Osteocyte (in vitro differentiated cells): Measurements from ENCODE around the gene DMPK. TPM values are rescaled to one million over a fixed set of nuclear protein-coding genes. Genes with fewer than 3 reads are reported as not detected.
"Not testable (repeated sequence)": the region's sequence is repeated elsewhere in the genome, so short reads cannot be mapped to it uniquely, and the experiment has no call there.

Experiments used
- DNase-seq: peaks from one replicate; pipeline ENCODE4 v3.0.0; 2021; ENCODE audit warnings: mixed read lengths; ENCODE audit not compliant: unreplicated experiment; ENCODE audit errors: extremely low spot score
- H3K27ac Mint-ChIP-seq: one replicate; pipeline ENCODE4 v1.8.0; 2021; ENCODE audit warnings: mild to moderate bottlenecking, mixed read lengths; ENCODE audit not compliant: unreplicated experiment
- H3K27me3 Mint-ChIP-seq: one replicate; pipeline ENCODE4 v1.8.0; 2021; ENCODE audit warnings: mixed read lengths; ENCODE audit not compliant: unreplicated experiment
- H3K36me3 Mint-ChIP-seq: one replicate; pipeline ENCODE4 v1.8.0; 2021; ENCODE audit warnings: mixed read lengths; ENCODE audit not compliant: unreplicated experiment
- H3K4me1 Mint-ChIP-seq: one replicate; pipeline ENCODE4 v1.8.0; 2021; ENCODE audit warnings: mixed read lengths; ENCODE audit not compliant: unreplicated experiment
- H3K4me3 Mint-ChIP-seq: one replicate; pipeline ENCODE4 v1.8.0; 2021; ENCODE audit warnings: mild to moderate bottlenecking, moderate library complexity, mixed read lengths; ENCODE audit not compliant: unreplicated experiment
- H3K9me3 Mint-ChIP-seq: one replicate; pipeline ENCODE4 v1.8.0; 2021; ENCODE audit warnings: mixed read lengths; ENCODE audit not compliant: unreplicated experiment
- total RNA-seq: library from RNA; stranded (reverse); gene quantifications from 2 replicates; pipeline ENCODE4 v1.2.1, GENCODE V29; 2021
- TF ChIP-seq, protein P1 (sequence below): fragments of 200-600 bp; sonication (generic); IDR thresholded peaks from 2 replicates; pipeline ENCODE4 v1.5.0; 2021; ENCODE audit warnings: antibody characterized with exemption, mild to moderate bottlenecking, moderate library complexity

Gene DMPK
- total RNA-seq, 1 donor from 2014 or later, result 86.9 TPM

- Mint-ChIP-seq H3K27ac (no peak overlapping the region), H3K9me3 (no peaks in the 10 kb centered on the region), H3K36me3 (no peaks in the 10 kb centered on the region), H3K27me3 (no peaks in the 10 kb centered on the region), H3K4me1 (peaks cover 14% of the 10 kb centered on the region), H3K4me3 (no peak overlapping the region)
- DNase-seq, result no peak
- TF ChIP-seq, protein P1, sequence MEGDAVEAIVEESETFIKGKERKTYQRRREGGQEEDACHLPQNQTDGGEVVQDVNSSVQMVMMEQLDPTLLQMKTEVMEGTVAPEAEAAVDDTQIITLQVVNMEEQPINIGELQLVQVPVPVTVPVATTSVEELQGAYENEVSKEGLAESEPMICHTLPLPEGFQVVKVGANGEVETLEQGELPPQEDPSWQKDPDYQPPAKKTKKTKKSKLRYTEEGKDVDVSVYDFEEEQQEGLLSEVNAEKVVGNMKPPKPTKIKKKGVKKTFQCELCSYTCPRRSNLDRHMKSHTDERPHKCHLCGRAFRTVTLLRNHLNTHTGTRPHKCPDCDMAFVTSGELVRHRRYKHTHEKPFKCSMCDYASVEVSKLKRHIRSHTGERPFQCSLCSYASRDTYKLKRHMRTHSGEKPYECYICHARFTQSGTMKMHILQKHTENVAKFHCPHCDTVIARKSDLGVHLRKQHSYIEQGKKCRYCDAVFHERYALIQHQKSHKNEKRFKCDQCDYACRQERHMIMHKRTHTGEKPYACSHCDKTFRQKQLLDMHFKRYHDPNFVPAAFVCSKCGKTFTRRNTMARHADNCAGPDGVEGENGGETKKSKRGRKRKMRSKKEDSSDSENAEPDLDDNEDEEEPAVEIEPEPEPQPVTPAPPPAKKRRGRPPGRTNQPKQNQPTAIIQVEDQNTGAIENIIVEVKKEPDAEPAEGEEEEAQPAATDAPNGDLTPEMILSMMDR, result no peak
Observed at GRCh38 chr19:45805719-45806118, 23.4 kb upstream of the DMPK start.

DNA sequence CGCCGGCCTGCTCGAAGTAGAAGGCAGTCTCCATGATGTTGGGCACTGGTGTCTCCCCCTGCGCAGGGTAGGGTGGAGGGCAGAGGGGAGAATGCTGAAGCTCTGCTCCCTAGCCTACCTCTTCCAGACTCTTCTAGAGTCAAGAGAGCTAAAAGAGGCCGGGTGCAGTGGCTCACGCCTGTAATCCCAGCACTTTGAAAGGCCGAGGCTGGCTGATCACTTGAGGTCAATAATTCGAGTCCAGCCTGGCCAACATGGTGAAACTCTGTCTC lies 22.6 kb upstream of the DMPK start:
- TF ChIP-seq, protein P1, result no peak
- Mint-ChIP-seq H3K27me3 (no peaks in the 10 kb centered on the region), H3K27ac (no peak overlapping the region), H3K36me3 (no peaks in the 10 kb centered on the region), H3K4me1 (peaks cover 9% of the 10 kb centered on the region), H3K9me3 (no peaks in the 10 kb centered on the region), H3K4me3 (no peak overlapping the region)
- DNase-seq, result no peak

DNA sequence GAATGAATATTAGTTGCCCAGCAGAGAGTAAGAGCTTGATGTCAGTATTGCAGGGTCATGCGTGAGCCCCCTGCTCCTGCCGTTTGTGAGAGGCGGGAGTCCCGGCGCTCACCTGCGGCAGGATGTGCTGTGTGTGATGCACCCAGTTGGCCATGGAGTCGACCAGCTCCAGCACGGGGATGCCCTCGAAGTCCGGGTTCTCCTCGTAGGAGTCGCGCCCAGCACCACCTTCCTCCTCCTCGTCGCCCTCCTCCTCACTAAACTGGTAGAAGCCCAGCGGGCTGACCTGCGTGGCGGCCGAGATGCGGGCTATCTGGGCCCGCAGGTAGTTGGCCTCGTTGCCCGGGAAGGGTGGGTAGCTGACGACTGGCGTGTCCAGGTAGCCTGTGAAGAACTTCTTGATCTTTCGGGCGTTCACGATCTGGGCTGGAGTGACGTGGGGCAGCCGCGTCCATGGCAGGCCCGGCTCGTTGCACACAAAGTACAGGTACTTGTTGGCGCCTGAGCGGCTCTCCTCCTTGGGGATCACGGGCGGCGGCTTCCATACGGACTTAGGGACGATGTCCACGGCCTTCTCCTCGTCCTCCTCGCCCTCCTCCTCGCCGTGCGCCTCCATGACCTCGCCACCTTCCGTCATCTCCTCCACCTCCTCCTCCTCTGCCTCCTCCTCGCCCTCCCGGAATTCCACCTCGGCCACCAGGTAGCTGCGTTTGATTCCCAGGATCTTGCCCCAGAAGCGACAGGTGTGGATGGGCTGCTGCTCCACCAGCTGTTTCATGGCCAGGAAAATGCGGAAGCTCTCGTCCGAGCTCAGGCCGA lies 22.1 kb upstream of the DMPK start:
- TF ChIP-seq, protein P1, result no peak
- no peak for DNase-seq
- Mint-ChIP-seq H3K4me3 (no peak overlapping the region), H3K27ac (no peak overlapping the region), H3K36me3 (no peaks in the 10 kb centered on the region), H3K27me3 (no peaks in the 10 kb centered on the region), H3K4me1 (peaks cover 3% of the 10 kb centered on the region), H3K9me3 (no peaks in the 10 kb centered on the region)

DNA sequence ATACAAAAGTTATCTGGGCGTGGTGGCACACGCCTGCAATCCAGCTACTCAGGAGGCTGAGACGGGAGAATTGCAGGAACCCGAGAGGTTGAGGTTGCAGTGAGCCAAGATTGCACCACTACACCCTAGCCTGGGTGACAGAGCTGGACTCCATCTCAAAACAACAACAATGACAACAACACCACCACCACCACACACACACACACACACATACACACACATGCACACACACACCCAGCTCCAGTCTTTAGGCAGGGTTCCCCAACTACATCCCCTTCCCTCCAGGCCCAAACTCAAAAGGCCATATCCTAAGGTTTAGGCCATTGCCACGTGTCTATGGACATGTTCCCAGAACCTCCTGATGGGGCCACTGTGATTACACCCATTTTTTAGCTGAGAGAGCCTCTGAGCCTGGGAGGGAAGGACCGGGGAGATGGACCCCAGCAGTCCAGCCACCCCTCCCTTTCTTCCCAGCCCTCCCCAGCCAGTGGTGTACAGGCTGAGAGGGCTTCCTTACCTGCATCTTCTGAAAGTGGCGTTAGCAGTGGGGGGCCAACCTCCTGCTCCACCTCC lies 19.4 kb upstream of the DMPK start:
- TF ChIP-seq, protein P1, result no peak
- Mint-ChIP-seq H3K9me3 (no peaks in the 10 kb centered on the region), H3K36me3 (no peaks in the 10 kb centered on the region), H3K4me1 (peaks cover 11% of the 10 kb centered on the region), H3K4me3 (no peak overlapping the region), H3K27me3 (no peaks in the 10 kb centered on the region), H3K27ac (no peak overlapping the region)
- no peak for DNase-seq

- H3K36me3 Mint-ChIP-seq, result no peaks in the 10 kb centered on the region
- peaks cover 11% of the 10 kb centered on the region for H3K4me1 Mint-ChIP-seq
- no peaks in the 10 kb centered on the region for H3K27me3 Mint-ChIP-seq
- no peak overlapping the region for H3K27ac Mint-ChIP-seq
- no peak for DNase-seq
- TF ChIP-seq, protein P1, result no peak
- no peak overlapping the region for H3K4me3 Mint-ChIP-seq
- H3K9me3 Mint-ChIP-seq, result no peaks in the 10 kb centered on the region
Observed at GRCh38 chr19:45800070-45800553, 17.8 kb upstream of the DMPK start.

DNA sequence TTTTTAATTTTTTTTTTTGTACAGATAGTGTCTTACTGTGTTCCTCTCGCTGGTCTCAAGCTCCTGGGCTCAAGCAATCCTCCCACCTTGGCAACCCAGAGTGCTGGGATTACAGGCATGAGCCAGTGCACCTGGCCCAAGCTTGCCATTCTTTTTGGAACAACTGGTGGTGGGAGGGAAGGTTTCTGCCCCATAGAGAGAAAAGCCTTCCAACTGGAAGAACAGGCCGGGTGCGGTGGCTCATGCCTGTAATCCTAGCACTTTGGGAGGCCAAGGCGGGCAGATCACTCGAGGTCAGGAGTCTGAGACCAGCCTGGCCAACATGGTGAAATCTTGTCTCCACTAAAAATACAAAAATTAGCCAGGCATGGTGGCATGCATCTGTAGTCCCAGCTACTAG lies 17.3 kb upstream of the DMPK start:
- not testable (repeated sequence) for H3K27me3 Mint-ChIP-seq, H3K27ac Mint-ChIP-seq, H3K4me3 Mint-ChIP-seq, H3K36me3 Mint-ChIP-seq, DNase-seq, H3K9me3 Mint-ChIP-seq
- H3K4me1 Mint-ChIP-seq, result peaks cover 11% of the 10 kb centered on the region
